Mononuclear cell (primary cell): ENCODE data around the gene HAGHL. TPM values are rescaled to one million over a fixed set of nuclear protein-coding genes. Genes with fewer than 3 reads are reported as not detected.
A peak's percentile ranks its signal among the peaks of the same experiment; 100 is the strongest.
"Not testable (repeated sequence)": the region's sequence is repeated elsewhere in the genome, so short reads cannot be mapped to it uniquely, and the experiment has no call there.

Source experiments
- H3K27me3 ChIP-seq: 2 replicates; pipeline ENCODE4 v1.6.0; 2011; ENCODE audit warnings: low read length, control low read depth; ENCODE audit not compliant: insufficient read depth
- H3K4me1 ChIP-seq: 2 replicates; pipeline ENCODE4 v1.5.1; 2011; ENCODE audit warnings: mild to moderate bottlenecking, low read length, control low read depth; ENCODE audit not compliant: insufficient read depth
- H3K4me3 ChIP-seq: 2 replicates; pipeline ENCODE4 v1.5.1; 2011; ENCODE audit warnings: mild to moderate bottlenecking, low read length, moderate library complexity
- H3K9me3 ChIP-seq: 2 replicates; pipeline ENCODE4 v1.5.1; 2011; ENCODE audit warnings: low read depth, mild to moderate bottlenecking, control low read depth, low read length
- total RNA-seq: library from RNA; depleted of rRNA; stranded (reverse); fragments of >200 nt; gene quantifications from one replicate; pipeline ENCODE4 v1.2.3, GENCODE V29; 2012

Gene HAGHL
- total RNA-seq, 1 donor, result 4.6 TPM

GRCh38 chr16:684071-684794 lies 42.7 kb upstream of the HAGHL start, which contains the start of gene JMJD8:
Gene JMJD8 (minus strand): TSS chr16:684334. CDS start chr16:684319, 15 bp downstream.
- Histone ChIP-seq H3K9me3 (no peaks in the 10 kb centered on the region), H3K4me1 (peaks cover 54% of the 10 kb centered on the region), H3K4me3 (peak within 1 kb of the TSS; percentile 44), H3K27me3 (no peaks in the 10 kb centered on the region)

- H3K27me3 ChIP-seq, result no peaks in the 10 kb centered on the region
- peaks cover 57% of the 10 kb centered on the region for H3K4me1 ChIP-seq
- no peak overlapping the region for H3K4me3 ChIP-seq
- H3K9me3 ChIP-seq, result no peaks in the 10 kb centered on the region
Observed at GRCh38 chr16:684961-685696, 41.8 kb upstream of the HAGHL start.

GRCh38 chr16:685967-686366 lies 40.9 kb upstream of the HAGHL start:
- Histone ChIP-seq H3K9me3 (no peaks in the 10 kb centered on the region), H3K4me1 (peaks cover 57% of the 10 kb centered on the region), H3K4me3 (no peak overlapping the region), H3K27me3 (no peaks in the 10 kb centered on the region)

- peaks cover 50% of the 10 kb centered on the region for H3K4me1 ChIP-seq
- H3K9me3 ChIP-seq, result no peaks in the 10 kb centered on the region
- no peaks in the 10 kb centered on the region for H3K27me3 ChIP-seq
- no peak overlapping the region for H3K4me3 ChIP-seq
Observed at GRCh38 chr16:686459-687260, 40.2 kb upstream of the HAGHL start.

- Histone ChIP-seq H3K9me3 (no peaks in the 10 kb centered on the region), H3K4me1 (peaks cover 43% of the 10 kb centered on the region), H3K27me3 (peaks cover 6% of the 10 kb centered on the region), H3K4me3 (no peak overlapping the region)
Observed at GRCh38 chr16:687499-687898, 39.4 kb upstream of the HAGHL start.

GRCh38 chr16:689175-689897 lies 37.6 kb upstream of the HAGHL start:
- Histone ChIP-seq H3K4me1 (peaks cover 31% of the 10 kb centered on the region), H3K27me3 (peaks cover 14% of the 10 kb centered on the region), H3K4me3 (peak overlapping the region; percentile 63), H3K9me3 (no peaks in the 10 kb centered on the region)

GRCh38 chr16:691242-691641 lies 35.7 kb upstream of the HAGHL start:
- H3K9me3 ChIP-seq, H3K4me3 ChIP-seq: not testable (repeated sequence)
- Histone ChIP-seq H3K27me3 (peaks cover 24% of the 10 kb centered on the region), H3K4me1 (peaks cover 35% of the 10 kb centered on the region)

GRCh38 chr16:692356-693108 lies 34.4 kb upstream of the HAGHL start:
- Histone ChIP-seq H3K27me3 (peaks cover 26% of the 10 kb centered on the region), H3K4me1 (peaks cover 36% of the 10 kb centered on the region), H3K9me3 (no peaks in the 10 kb centered on the region), H3K4me3 (no peak overlapping the region)

- Histone ChIP-seq H3K9me3 (no peaks in the 10 kb centered on the region), H3K27me3 (peaks cover 26% of the 10 kb centered on the region), H3K4me1 (peaks cover 36% of the 10 kb centered on the region), H3K4me3 (no peak overlapping the region)
Observed at GRCh38 chr16:693364-693763, 33.5 kb upstream of the HAGHL start.

GRCh38 chr16:693766-694165 lies 33.1 kb upstream of the HAGHL start:
- peaks cover 34% of the 10 kb centered on the region for H3K4me1 ChIP-seq
- H3K9me3 ChIP-seq, result no peaks in the 10 kb centered on the region

GRCh38 chr16:694187-694862 lies 32.6 kb upstream of the HAGHL start:
- peak overlapping the region; percentile 23 for H3K4me3 ChIP-seq
- H3K27me3 ChIP-seq, result peaks cover 26% of the 10 kb centered on the region
- peaks cover 29% of the 10 kb centered on the region for H3K4me1 ChIP-seq
- H3K9me3 ChIP-seq, result no peaks in the 10 kb centered on the region

More at GRCh38 chr16:693766-694165, 33.1 kb upstream of the HAGHL start:
- Histone ChIP-seq H3K4me3 (no peak overlapping the region), H3K27me3 (peaks cover 26% of the 10 kb centered on the region)

GRCh38 chr16:694863-695354 lies 32.0 kb upstream of the HAGHL start:
- peak overlapping the region; percentile 23 for H3K4me3 ChIP-seq
- H3K9me3 ChIP-seq, result no peaks in the 10 kb centered on the region
- peaks cover 28% of the 10 kb centered on the region for H3K27me3 ChIP-seq
- peaks cover 25% of the 10 kb centered on the region for H3K4me1 ChIP-seq

GRCh38 chr16:695355-696089 lies 31.4 kb upstream of the HAGHL start:
- Histone ChIP-seq H3K27me3 (peaks cover 31% of the 10 kb centered on the region), H3K4me3 (peak overlapping the region; percentile 23), H3K4me1 (peaks cover 29% of the 10 kb centered on the region), H3K9me3 (no peaks in the 10 kb centered on the region)
